B cell (primary cell): Measurements from ENCODE around the gene RHOT2. TPM values are rescaled to one million over a fixed set of nuclear protein-coding genes. Genes with fewer than 3 reads are reported as not detected.

Experiments used
- ATAC-seq: fragments of 200-7000 bp; cut with Tn5 transposase; one replicate; pipeline ENCODE4 v1.10.0; 2021; ENCODE audit warnings: low read depth, mild to moderate bottlenecking, moderate number of reproducible peaks, moderate library complexity
- CTCF ChIA-PET: fragments of 350-600 bp; sonication (Branson Sonifier 250); formaldehyde crosslinking; loops from one replicate; lab custom pipeline; 2021; ENCODE audit warnings: antibody characterized with exemption, inconsistent platforms; lab: Charles Lee
- POLR2A ChIA-PET: fragments of 350-600 bp; sonication (Branson Sonifier 250); formaldehyde crosslinking; loops from one replicate; lab custom pipeline; 2021; ENCODE audit warnings: antibody characterized with exemption; lab: Charles Lee
- DNase-seq: peaks from one replicate; pipeline ENCODE4 v3.0.0; 2013
- H2AFZ ChIP-seq: 2 replicates; pipeline ENCODE4 v1.6.1; 2012; ENCODE audit warnings: mild to moderate bottlenecking, low read depth, low read length; ENCODE audit not compliant: insufficient read depth, poor library complexity, severe bottlenecking
- H3K27ac ChIP-seq, 2 donors: 1 replicate in 1 of 2; 2 replicates in 1 of 2; pipeline ENCODE4 v1.5.1; 2012 to 2013; ENCODE audit warnings: low read length in 2 of 2, mild to moderate bottlenecking in 2 of 2, moderate library complexity in 1 of 2
- H3K27me3 ChIP-seq, 4 experiments: fragments of 200-600 bp in 1 of 4; sonication (generic) in 1 of 4; replicated peaks in 1 of 4; 1 replicate in 2 of 4; 2 replicates in 2 of 4; pipeline versions ENCODE4 v1.6.1 to v1.7.0; 2013 to 2016; ENCODE audit warnings: low read length in 3 of 4, mild to moderate bottlenecking in 2 of 4, mixed read lengths in 1 of 4, moderate library complexity in 1 of 4; ENCODE audit not compliant: insufficient read depth in 4 of 4, control insufficient read depth in 3 of 4; ENCODE audit errors: control extremely low read depth in 1 of 4
- H3K36me3 ChIP-seq, 2 experiments: replicated peaks in 1 of 2; 1 replicate in 1 of 2; 2 replicates in 1 of 2; pipeline versions ENCODE4 v1.6.1 to v1.7.1; 2013; ENCODE audit warnings: low read length in 1 of 2; ENCODE audit not compliant: insufficient read depth in 2 of 2, control insufficient read depth in 1 of 2; ENCODE audit errors: control extremely low read depth in 1 of 2, extremely low read depth in 1 of 2
- H3K4me1 ChIP-seq, 2 donors: fragments of 200-600 bp in 1 of 2; sonication (generic) in 1 of 2; 1 replicate in 1 of 2; 2 replicates in 1 of 2; pipeline versions ENCODE4 v1.5.1 to v1.6.1; 2013 to 2017; ENCODE audit warnings: low read length in 2 of 2; ENCODE audit not compliant: control insufficient read depth in 2 of 2, insufficient read depth in 2 of 2
- H3K4me2 ChIP-seq: replicated peaks from 2 replicates; pipeline ENCODE3; 2012; ENCODE audit warnings: mild to moderate bottlenecking, low read depth, low read length; ENCODE audit not compliant: poor library complexity, severe bottlenecking
- H3K4me3 ChIP-seq, 5 experiments: fragments of 200-600 bp in 1 of 5; sonication (generic) in 1 of 5; 1 replicate in 3 of 5; 2 replicates in 2 of 5; pipeline versions ENCODE4 v1.5.1 to v1.7.0; 2011 to 2016; ENCODE audit warnings: low read length in 4 of 5, mild to moderate bottlenecking in 4 of 5, low read depth in 2 of 5, control low read depth in 1 of 5, moderate library complexity in 1 of 5; ENCODE audit not compliant: insufficient read depth in 1 of 5; ENCODE audit errors: control extremely low read depth in 1 of 5, extremely low read depth in 1 of 5
- H3K79me2 ChIP-seq: fragments of 200-600 bp; sonication (generic); one replicate; pipeline ENCODE4 v1.6.0; 2016; ENCODE audit warnings: low read length; ENCODE audit not compliant: control insufficient read depth, insufficient read depth
- H3K9ac ChIP-seq: fragments of 200-600 bp; sonication (generic); 2 replicates; pipeline ENCODE4 v1.6.1; 2017; ENCODE audit warnings: mild to moderate bottlenecking, low read length, moderate library complexity
- H3K9me3 ChIP-seq, 3 donors: one replicate each; pipeline versions ENCODE4 v1.6.1 to v1.7.1; 2013; ENCODE audit warnings: low read length in 2 of 3; ENCODE audit not compliant: control insufficient read depth in 2 of 3, insufficient read depth in 1 of 3; ENCODE audit errors: control extremely low read depth in 1 of 3
- H4K20me1 ChIP-seq: 2 replicates; pipeline ENCODE4 v1.6.0; 2012; ENCODE audit warnings: mild to moderate bottlenecking, low read length; ENCODE audit not compliant: insufficient read depth, control insufficient read depth, poor library complexity, severe bottlenecking
- H3K27ac Mint-ChIP-seq: one replicate; pipeline ENCODE4 v1.8.0; 2021; ENCODE audit warnings: mixed read lengths
- H3K27me3 Mint-ChIP-seq: one replicate; pipeline ENCODE4 v1.8.0; 2021; ENCODE audit warnings: mixed read lengths
- H3K4me1 Mint-ChIP-seq: one replicate; pipeline ENCODE4 v1.8.0; 2021; ENCODE audit warnings: mixed read lengths
- H3K4me3 Mint-ChIP-seq: one replicate; pipeline ENCODE4 v1.8.0; 2021; ENCODE audit warnings: mixed read lengths
- H3K9me3 Mint-ChIP-seq: one replicate; pipeline ENCODE4 v1.8.0; 2022; ENCODE audit warnings: mixed read lengths; ENCODE audit not compliant: insufficient read depth
- CTCF ChIP-seq: fragments of 200-600 bp; IDR thresholded peaks from one replicate; pipeline ENCODE4 v1.8.0; 2022; ENCODE audit warnings: antibody characterized with exemption, mild to moderate bottlenecking
- EZH2 ChIP-seq: IDR thresholded peaks from 2 replicates; pipeline ENCODE4 v1.6.1; 2012; ENCODE audit warnings: borderline replicate concordance, low read depth, mild to moderate bottlenecking, moderate library complexity, low read length; ENCODE audit not compliant: insufficient read depth, poor library complexity, severe bottlenecking
- WGBS: methylation state at CpG from one replicate; pipeline ENCODE4 v1.1.5; 2013; ENCODE audit warnings: missing lambda C conversion rate; ENCODE audit not compliant: insufficient coverage; 5-methylcytosine and 5-hydroxymethylcytosine counted together
- intact Hi-C: fragments of 100-400 bp; cut with micrococcal nuclease; formaldehyde crosslinking; loops from one replicate; pipeline ENCODE4 v1.10.0; 2022
- polyA plus RNA-seq: library from polyadenylated mRNA; depleted of rRNA; stranded (reverse); fragments of >200 nt; gene quantifications from 2 replicates; pipeline ENCODE4 v1.2.3, GENCODE V29; 2012
- total RNA-seq, 2 donors: library from RNA; stranded (reverse); fragments of 120-200 nt in 1 of 2; gene quantifications; 1 replicate in 1 of 2; 2 replicates in 1 of 2; pipeline versions ENCODE4 v1.2.3 to v1.2.4, GENCODE V29; 2013 to 2022

RHOT2 gene
- total and polyA plus RNA-seq, 2 donors (not counting 1 experiment from before 2014, with no cell fraction given), result 207 to 461 TPM

DNA sequence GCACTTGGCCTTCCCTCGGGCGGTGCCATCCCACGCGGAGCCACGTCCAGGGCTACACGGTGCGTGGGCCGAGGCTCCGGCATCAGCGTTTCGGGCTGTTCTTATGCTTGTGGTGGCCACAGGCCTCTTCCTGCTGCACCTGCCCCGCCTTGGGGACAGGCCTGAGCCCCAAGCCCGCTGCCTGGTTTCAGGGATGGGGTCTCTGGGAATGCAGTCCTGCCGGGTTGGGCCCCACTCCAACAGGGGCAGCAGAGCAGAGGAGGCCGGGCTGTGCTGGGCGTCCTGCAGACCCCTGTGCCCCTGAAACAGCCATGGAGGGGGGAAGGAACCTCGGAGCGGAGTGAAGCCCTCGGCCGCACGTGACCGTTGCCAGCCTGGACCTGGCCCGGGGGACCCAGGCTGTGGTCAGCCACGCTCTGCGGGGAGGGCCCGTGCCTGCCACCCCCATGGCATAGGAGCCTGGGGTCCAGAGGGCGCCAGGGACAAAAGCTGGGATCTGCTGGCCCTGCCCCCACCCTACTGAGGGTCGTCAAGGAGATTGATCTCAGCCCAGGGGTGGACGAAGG, 37.6 kb upstream of the RHOT2 start:
- Histone ChIP-seq H3K9ac (no peak overlapping the region), H3K4me1 (peaks cover 4 to 6% of the 10 kb centered on the region in 2 donors), H3K4me2 (no peak overlapping the region), H3K4me3 (no peak overlapping the region), H2AFZ (no peak overlapping the region), H3K27me3 (no peaks in the 10 kb centered on the region), H3K27ac (no peak overlapping the region), H3K79me2 (peaks cover 6% of the 10 kb centered on the region), H3K36me3 (peaks cover 0 to 14% of the 10 kb centered on the region in 2 experiments), H4K20me1 (peaks cover 11% of the 10 kb centered on the region), H3K9me3 (no peaks in the 10 kb centered on the region)
- no peaks in the 10 kb centered on the region for H3K27me3 Mint-ChIP-seq
- intact Hi-C loops, result no loop called here
- DNase-seq, result no peak
- H3K27ac Mint-ChIP-seq, result no peak overlapping the region
- no peak for ATAC-seq
- H3K9me3 Mint-ChIP-seq, result no peaks in the 10 kb centered on the region
- no peak for TF ChIP-seq EZH2
- no peak for TF ChIP-seq CTCF
- peaks cover 3% of the 10 kb centered on the region for H3K4me1 Mint-ChIP-seq
- 62% methylated on average over 27 of the region's 29 CpGs for WGBS
- ChIA-PET CTCF (no interaction called here), POLR2A (no interaction called here)
- no peak overlapping the region for H3K4me3 Mint-ChIP-seq

DNA sequence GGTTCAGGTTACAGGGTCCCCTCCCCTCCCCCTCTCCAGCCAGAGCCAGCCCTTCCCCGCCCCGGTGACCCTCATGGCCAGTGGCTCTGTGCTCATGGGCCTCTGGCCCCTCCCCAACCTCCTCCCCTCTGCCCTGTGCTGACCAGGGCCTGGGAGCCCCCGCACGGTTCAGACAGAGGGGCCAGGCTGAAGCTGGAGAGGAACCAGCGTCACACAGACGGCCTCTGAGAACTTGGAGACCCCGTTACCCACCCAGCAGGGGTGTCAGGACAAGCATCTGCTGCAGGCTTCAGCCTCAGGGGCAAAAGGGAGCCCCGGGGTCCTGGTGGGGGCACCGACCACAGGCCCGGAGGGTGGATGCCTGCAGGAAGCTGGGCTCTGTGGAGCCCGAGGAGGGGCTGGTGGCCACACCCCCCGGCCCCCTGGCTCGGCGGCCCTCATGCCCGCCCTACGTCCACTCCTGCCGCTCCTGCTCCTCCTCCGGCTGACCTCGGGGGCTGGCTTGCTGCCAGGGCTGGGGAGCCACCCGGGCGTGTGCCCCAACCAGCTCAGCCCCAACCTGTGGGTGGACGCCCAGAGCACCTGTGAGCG, 37.0 kb upstream of the RHOT2 start, which contains the start of gene WFIKKN1:
Gene WFIKKN1 (plus strand): TSS at position 171 of the 591 bp plus-strand sequence. CDS start 269 bp downstream, at position 440.
- no peak within 1 kb of the TSS for H3K9ac ChIP-seq
- H3K4me1 Mint-ChIP-seq, result peaks cover 3% of the 10 kb centered on the region

More for the DNA sequence above, 37.0 kb upstream of the RHOT2 start, which contains the start of gene WFIKKN1:
- POLR2A ChIA-PET, result no interaction called here
- Histone ChIP-seq H4K20me1 (peaks cover 13% of the 10 kb centered on the region), H3K9me3 (no peaks in the 10 kb centered on the region), H2AFZ (no peak within 1 kb of the TSS), H3K79me2 (peaks cover 8% of the 10 kb centered on the region), H3K4me3 (no peak within 1 kb of the TSS), H3K27ac (no peak within 1 kb of the TSS), H3K36me3 (peaks cover 0 to 11% of the 10 kb centered on the region in 2 experiments), H3K4me1 (peaks cover 6 to 11% of the 10 kb centered on the region in 2 donors), H3K27me3 (no peaks in the 10 kb centered on the region), H3K4me2 (no peak within 1 kb of the TSS)
- H3K4me3 Mint-ChIP-seq, result no peak within 1 kb of the TSS
- no peak for ATAC-seq
- no peaks in the 10 kb centered on the region for H3K9me3 Mint-ChIP-seq
- no peak within 1 kb of the TSS for H3K27ac Mint-ChIP-seq
- H3K27me3 Mint-ChIP-seq, result no peaks in the 10 kb centered on the region
- CTCF ChIA-PET, result no interaction called here
- no peak for DNase-seq
- 5% methylated on average over 22 of the region's 23 CpGs for WGBS
- no peak for TF ChIP-seq CTCF
- no peak for TF ChIP-seq EZH2
- intact Hi-C loops, result no loop called here
